Type B pancreatic cell (in vitro differentiated cells): ENCODE measurements around the gene CUEDC1. TPM values are rescaled to one million over a fixed set of nuclear protein-coding genes. Genes with fewer than 3 reads are reported as not detected.

Source experiments
- DNase-seq: peaks from one replicate; pipeline ENCODE4 v3.0.0; 2021; ENCODE audit warnings: mixed read lengths; ENCODE audit not compliant: unreplicated experiment; ENCODE audit errors: extremely low spot score
- H3K27ac Mint-ChIP-seq: 2 replicates; pipeline ENCODE4 v1.8.0; 2021; ENCODE audit warnings: mild to moderate bottlenecking, mixed read lengths
- H3K27me3 Mint-ChIP-seq: 2 replicates; pipeline ENCODE4 v1.8.0; 2021; ENCODE audit warnings: mixed read lengths
- H3K36me3 Mint-ChIP-seq: 2 replicates; pipeline ENCODE4 v1.8.0; 2021; ENCODE audit warnings: mixed read lengths
- H3K4me1 Mint-ChIP-seq: one replicate; pipeline ENCODE4 v1.8.0; 2021; ENCODE audit warnings: mixed read lengths; ENCODE audit not compliant: unreplicated experiment
- H3K4me3 Mint-ChIP-seq: 2 replicates; pipeline ENCODE4 v1.8.0; 2021; ENCODE audit warnings: mild to moderate bottlenecking, mixed read lengths
- H3K9me3 Mint-ChIP-seq: 2 replicates; pipeline ENCODE4 v1.8.0; 2021; ENCODE audit warnings: mixed read lengths
- total RNA-seq: library from RNA; stranded (reverse); gene quantifications from 2 replicates; pipeline ENCODE4 v1.2.1, GENCODE V29; 2021; ENCODE audit warnings: low replicate concordance
- TF ChIP-seq, protein P1 (sequence below): fragments of 200-600 bp; sonication (generic); conservative IDR thresholded peaks from 2 replicates; pipeline ENCODE4 v1.5.0; 2021; ENCODE audit warnings: antibody characterized with exemption, mild to moderate bottlenecking

The CUEDC1 gene
- total RNA-seq, 1 donor from 2014 or later = 31.3 TPM

DNA sequence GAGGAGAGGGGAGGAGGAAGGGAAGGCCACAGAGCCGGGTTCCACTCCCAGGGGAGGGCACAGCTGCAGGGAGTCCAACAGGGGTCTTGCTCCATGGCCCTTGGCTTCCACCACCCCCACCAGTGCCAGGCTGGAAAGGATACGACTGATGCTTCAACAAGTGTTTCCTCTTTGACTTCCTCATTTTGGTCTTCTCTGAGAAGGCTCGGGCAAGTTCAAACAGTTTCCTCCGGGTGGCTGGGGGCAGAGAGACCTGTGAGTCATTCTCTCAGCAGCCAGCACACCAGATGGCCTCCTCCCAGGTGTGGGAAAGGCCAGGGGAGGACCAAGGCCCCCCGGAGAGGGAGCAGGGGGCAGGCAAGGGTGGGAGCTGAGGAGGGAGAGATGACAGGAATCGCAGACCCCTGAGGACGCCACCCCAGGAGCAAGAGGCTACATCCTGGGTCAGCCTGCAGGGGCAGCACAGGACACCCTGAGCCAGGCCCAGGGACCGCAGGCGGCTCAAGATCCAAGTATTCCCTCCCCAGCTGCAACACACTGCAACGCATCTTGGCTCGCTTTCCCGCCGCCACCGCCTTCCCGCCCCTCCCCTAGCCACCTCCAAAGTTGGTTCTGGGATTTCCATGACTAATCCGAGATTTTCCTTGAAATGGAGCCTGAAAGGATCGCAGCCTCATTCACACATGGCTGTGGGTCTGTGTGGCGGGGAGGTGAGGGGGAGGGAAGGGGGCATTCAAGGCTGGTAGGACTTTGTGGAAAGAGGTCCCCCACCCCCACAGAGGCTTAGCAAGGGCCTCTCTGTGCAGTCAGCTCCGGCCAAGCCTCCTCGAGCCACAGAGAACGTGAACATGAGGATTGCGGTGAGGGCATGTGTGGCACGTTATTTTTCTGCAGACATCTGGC lies 87.0 kb downstream of the CUEDC1 start:
- Mint-ChIP-seq H3K27me3 (no peaks in the 10 kb centered on the region), H3K36me3 (peaks cover 28% of the 10 kb centered on the region), H3K9me3 (no peaks in the 10 kb centered on the region), H3K4me1 (peaks cover 38% of the 10 kb centered on the region), H3K27ac (no peak overlapping the region), H3K4me3 (no peak overlapping the region)
- DNase-seq = no peak
- TF ChIP-seq, protein P1, sequence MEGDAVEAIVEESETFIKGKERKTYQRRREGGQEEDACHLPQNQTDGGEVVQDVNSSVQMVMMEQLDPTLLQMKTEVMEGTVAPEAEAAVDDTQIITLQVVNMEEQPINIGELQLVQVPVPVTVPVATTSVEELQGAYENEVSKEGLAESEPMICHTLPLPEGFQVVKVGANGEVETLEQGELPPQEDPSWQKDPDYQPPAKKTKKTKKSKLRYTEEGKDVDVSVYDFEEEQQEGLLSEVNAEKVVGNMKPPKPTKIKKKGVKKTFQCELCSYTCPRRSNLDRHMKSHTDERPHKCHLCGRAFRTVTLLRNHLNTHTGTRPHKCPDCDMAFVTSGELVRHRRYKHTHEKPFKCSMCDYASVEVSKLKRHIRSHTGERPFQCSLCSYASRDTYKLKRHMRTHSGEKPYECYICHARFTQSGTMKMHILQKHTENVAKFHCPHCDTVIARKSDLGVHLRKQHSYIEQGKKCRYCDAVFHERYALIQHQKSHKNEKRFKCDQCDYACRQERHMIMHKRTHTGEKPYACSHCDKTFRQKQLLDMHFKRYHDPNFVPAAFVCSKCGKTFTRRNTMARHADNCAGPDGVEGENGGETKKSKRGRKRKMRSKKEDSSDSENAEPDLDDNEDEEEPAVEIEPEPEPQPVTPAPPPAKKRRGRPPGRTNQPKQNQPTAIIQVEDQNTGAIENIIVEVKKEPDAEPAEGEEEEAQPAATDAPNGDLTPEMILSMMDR = peak; percentile 65

DNA sequence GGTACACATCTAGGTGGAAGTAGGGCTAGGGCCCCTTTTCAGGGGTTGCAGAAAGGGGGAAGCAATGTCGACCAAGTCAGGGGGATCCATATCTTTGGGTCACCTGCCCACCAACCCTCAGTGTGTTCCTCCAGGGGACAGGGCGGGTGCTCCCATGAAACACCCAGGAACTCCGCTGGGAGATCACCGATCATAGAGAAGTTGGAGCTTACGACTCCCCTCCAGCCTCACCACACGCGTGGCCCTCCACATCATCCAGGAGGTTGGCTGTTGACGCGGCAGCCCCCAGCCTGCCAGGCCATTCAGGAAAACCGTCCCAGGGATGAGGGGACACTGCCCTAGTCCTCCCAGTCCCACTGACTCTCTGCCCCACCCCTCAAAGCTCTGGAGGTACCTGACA lies 88.1 kb downstream of the CUEDC1 start:
- TF ChIP-seq, protein P1 = no peak
- Mint-ChIP-seq H3K4me1 (peaks cover 32% of the 10 kb centered on the region), H3K27me3 (no peaks in the 10 kb centered on the region), H3K36me3 (peaks cover 28% of the 10 kb centered on the region), H3K4me3 (no peak overlapping the region), H3K9me3 (no peaks in the 10 kb centered on the region), H3K27ac (no peak overlapping the region)
- DNase-seq = no peak

DNA sequence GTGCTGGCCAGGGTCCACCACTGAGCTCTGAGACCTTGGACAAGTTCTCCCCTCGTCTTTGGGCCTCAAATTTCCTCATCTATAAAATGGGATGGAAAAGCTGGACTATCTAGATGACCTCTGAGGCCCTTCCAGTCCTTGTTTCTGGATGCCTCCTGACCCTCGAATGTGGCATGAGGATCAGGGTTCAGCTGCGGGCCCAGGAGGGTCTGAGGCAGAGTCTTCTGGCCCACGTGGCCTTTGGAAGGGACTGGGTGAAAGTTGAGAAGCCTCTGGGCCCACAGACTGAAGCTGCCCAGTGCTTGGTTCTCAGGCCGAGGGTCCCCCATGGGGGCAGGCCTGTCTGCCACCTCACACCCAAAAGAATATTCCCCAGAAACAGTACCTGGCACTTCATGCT lies 88.5 kb downstream of the CUEDC1 start:
- Mint-ChIP-seq H3K27me3 (no peaks in the 10 kb centered on the region), H3K4me1 (peaks cover 28% of the 10 kb centered on the region), H3K9me3 (no peaks in the 10 kb centered on the region), H3K36me3 (peaks cover 28% of the 10 kb centered on the region), H3K4me3 (no peak overlapping the region), H3K27ac (no peak overlapping the region)
- TF ChIP-seq, protein P1 = no peak
- DNase-seq = no peak

DNA sequence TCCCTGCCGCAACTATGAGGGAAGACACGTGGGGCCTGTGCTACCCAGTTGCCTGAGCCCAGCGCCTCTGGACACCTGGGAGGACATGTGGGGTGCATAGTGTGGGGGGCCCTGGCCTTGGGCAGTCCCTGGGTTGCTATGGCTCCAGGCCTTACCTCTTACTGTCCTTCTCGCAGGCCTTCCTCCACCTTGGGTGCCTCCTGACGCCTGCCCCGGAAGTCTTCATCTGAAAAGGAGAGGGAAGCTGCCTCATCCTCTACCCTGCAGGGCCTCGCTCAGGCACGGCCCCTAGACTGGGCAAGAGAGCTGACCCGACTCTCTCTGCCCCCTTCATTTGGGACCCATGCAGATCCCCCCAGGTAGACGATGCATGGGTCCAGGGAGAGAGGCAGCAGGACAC lies 88.9 kb downstream of the CUEDC1 start:
- H3K9me3 Mint-ChIP-seq = no peaks in the 10 kb centered on the region
- no peak overlapping the region for H3K4me3 Mint-ChIP-seq
- TF ChIP-seq, protein P1 = no peak
- H3K4me1 Mint-ChIP-seq = peaks cover 28% of the 10 kb centered on the region
- H3K27me3 Mint-ChIP-seq = peaks cover under 1% of the 10 kb centered on the region
- peaks cover 28% of the 10 kb centered on the region for H3K36me3 Mint-ChIP-seq
- no peak for DNase-seq
- no peak overlapping the region for H3K27ac Mint-ChIP-seq

DNA sequence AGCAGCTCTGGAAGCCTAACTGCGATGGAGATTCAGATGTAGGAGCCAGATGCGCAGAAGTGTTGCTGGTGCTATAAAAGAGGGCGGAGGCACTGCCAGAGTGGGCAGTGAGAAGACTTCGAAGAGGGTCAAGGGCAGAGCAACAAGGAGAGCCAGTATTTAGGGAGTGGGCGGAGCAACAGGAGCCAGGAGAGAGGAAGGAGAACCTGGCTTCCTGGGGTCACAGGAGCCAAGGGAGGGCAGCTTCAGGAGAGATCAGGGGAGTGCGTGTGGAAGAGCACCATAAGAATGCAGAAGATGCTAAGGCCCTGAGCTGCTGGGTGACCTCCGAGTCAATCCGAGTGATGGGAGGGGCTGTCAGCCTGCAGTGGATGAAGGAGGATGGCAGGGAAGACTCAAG lies 90.9 kb downstream of the CUEDC1 start:
- Mint-ChIP-seq H3K27me3 (peaks cover 6% of the 10 kb centered on the region), H3K36me3 (peaks cover 20% of the 10 kb centered on the region), H3K4me3 (no peak overlapping the region), H3K27ac (no peak overlapping the region), H3K4me1 (peaks cover 33% of the 10 kb centered on the region), H3K9me3 (no peaks in the 10 kb centered on the region)
- DNase-seq = no peak
- TF ChIP-seq, protein P1 = no peak
